OCI-LY1 (cell line): ENCODE measurements around the gene WDR59.

Experiments used
- H2AFZ ChIP-seq: fragments of 200-600 bp; sonication (generic), shearing (Covaris generic); 2 replicates; pipeline ENCODE4 v1.6.0; 2014; ENCODE audit warnings: antibody characterized with exemption, mild to moderate bottlenecking, low read length
- H3F3A ChIP-seq: fragments of 200-600 bp; sonication (generic), shearing (Covaris generic); 2 replicates; pipeline ENCODE4 v1.6.0; 2014; ENCODE audit warnings: mild to moderate bottlenecking, antibody characterized with exemption, low read length, moderate library complexity; ENCODE audit not compliant: insufficient read depth
- H3K27ac ChIP-seq: fragments of 200-600 bp; sonication (generic); 2 replicates; pipeline ENCODE4 v1.5.1; 2014; ENCODE audit warnings: low read length, mixed run types, mild to moderate bottlenecking, low read depth; ENCODE audit not compliant: poor library complexity, severe bottlenecking
- H3K27me3 ChIP-seq: fragments of 200-600 bp; sonication (generic); 2 replicates; pipeline ENCODE4 v1.6.0; 2014; ENCODE audit warnings: antibody characterized with exemption, mild to moderate bottlenecking, low read length, moderate library complexity; ENCODE audit not compliant: insufficient read depth
- H3K36me3 ChIP-seq: fragments of 200-600 bp; sonication (generic); 2 replicates; pipeline ENCODE4 v1.6.1; 2014; ENCODE audit warnings: mild to moderate bottlenecking, antibody characterized with exemption, low read length, moderate library complexity, mixed read lengths; ENCODE audit not compliant: insufficient read depth
- H3K4me1 ChIP-seq: fragments of 200-600 bp; sonication (generic); 2 replicates; pipeline ENCODE4 v1.5.1; 2014; ENCODE audit warnings: mild to moderate bottlenecking, low read length, moderate library complexity; ENCODE audit not compliant: insufficient read depth, severe bottlenecking
- H3K4me2 ChIP-seq: fragments of 200-600 bp; sonication (generic), shearing (Covaris generic); 2 replicates; pipeline ENCODE4 v1.6.1; 2014; ENCODE audit warnings: low read length
- H3K4me3 ChIP-seq: fragments of 200-600 bp; sonication (generic); 2 replicates; pipeline ENCODE4 v1.5.1; 2014; ENCODE audit warnings: low read length, low read depth, mild to moderate bottlenecking, mixed read lengths; ENCODE audit not compliant: poor library complexity, severe bottlenecking
- H3K79me2 ChIP-seq: fragments of 200-600 bp; shearing (Covaris generic); 2 replicates; pipeline ENCODE4 v1.6.1; 2016; ENCODE audit warnings: mixed run types, low read length, mixed read lengths; ENCODE audit not compliant: insufficient read depth
- H3K9ac ChIP-seq: fragments of 200-600 bp; sonication (generic), shearing (Covaris generic); 2 replicates; pipeline ENCODE4 v1.6.1; 2014; ENCODE audit warnings: mild to moderate bottlenecking, low read length, mixed read lengths
- H3K9me2 ChIP-seq: fragments of 200-600 bp; sonication (generic), shearing (Covaris generic); 2 replicates; pipeline ENCODE4 v1.6.1; 2014; ENCODE audit warnings: low read depth, mild to moderate bottlenecking, low read length, mixed read lengths
- H3K9me3 ChIP-seq: fragments of 200-600 bp; shearing (Covaris generic); 2 replicates; pipeline ENCODE4 v1.6.1; 2014; ENCODE audit warnings: low read length, mixed read lengths
- H4K20me1 ChIP-seq: fragments of 200-600 bp; sonication (generic), shearing (Covaris generic); 2 replicates; pipeline ENCODE4 v1.6.0; 2016; ENCODE audit warnings: mild to moderate bottlenecking, low read length; ENCODE audit not compliant: insufficient read depth
- EZH2 ChIP-seq: fragments of 200-600 bp; sonication (generic), shearing (Covaris generic); IDR thresholded peaks from 2 replicates; pipeline ENCODE4 v1.8.0; 2017; ENCODE audit warnings: borderline replicate concordance, mixed run types, mild to moderate bottlenecking, antibody characterized with exemption, low read length, moderate library complexity, mixed read lengths
- TF ChIP-seq, protein P1 (sequence below): fragments of 200-600 bp; sonication (generic), shearing (Covaris generic); IDR thresholded peaks from 2 replicates; pipeline ENCODE4 v1.5.1; 2017; ENCODE audit warnings: mild to moderate bottlenecking, antibody characterized with exemption, low read length, moderate library complexity, mixed read lengths

Gene WDR59

DNA sequence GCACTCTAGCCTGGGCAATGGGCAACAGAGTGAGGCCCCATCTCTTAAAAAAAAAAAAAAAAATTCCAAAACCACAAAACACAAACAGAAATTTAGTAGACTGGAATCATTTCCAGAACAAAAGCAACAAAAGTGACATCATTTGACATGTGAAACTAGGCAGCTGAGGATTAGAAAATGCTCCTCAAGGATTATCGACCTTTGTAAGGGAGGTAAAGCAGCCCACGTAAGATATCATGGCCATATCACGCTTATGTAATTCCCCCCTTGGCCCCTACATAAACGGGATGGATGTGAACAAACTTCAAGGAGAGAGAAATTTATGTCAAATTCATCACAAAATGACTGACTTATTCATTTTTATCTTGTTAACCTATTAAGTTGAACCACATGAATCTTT, 83.3 kb downstream of the WDR59 start:
- Histone ChIP-seq H4K20me1 (no peaks in the 10 kb centered on the region), H3K4me1 (no peaks in the 10 kb centered on the region), H2AFZ (no peak overlapping the region), H3F3A (no peaks in the 10 kb centered on the region), H3K79me2 (no peaks in the 10 kb centered on the region), H3K9ac (no peak overlapping the region), H3K4me3 (no peak overlapping the region), H3K27me3 (no peaks in the 10 kb centered on the region), H3K4me2 (no peak overlapping the region), H3K27ac (no peak overlapping the region), H3K9me2 (no peaks in the 10 kb centered on the region), H3K36me3 (peaks cover 43% of the 10 kb centered on the region), H3K9me3 (0 out of 2 replicates have a peak, but pooled peaks cover 3% of the 10 kb centered on the region)
- TF ChIP-seq EZH2, result no peak
- TF ChIP-seq, protein P1, sequence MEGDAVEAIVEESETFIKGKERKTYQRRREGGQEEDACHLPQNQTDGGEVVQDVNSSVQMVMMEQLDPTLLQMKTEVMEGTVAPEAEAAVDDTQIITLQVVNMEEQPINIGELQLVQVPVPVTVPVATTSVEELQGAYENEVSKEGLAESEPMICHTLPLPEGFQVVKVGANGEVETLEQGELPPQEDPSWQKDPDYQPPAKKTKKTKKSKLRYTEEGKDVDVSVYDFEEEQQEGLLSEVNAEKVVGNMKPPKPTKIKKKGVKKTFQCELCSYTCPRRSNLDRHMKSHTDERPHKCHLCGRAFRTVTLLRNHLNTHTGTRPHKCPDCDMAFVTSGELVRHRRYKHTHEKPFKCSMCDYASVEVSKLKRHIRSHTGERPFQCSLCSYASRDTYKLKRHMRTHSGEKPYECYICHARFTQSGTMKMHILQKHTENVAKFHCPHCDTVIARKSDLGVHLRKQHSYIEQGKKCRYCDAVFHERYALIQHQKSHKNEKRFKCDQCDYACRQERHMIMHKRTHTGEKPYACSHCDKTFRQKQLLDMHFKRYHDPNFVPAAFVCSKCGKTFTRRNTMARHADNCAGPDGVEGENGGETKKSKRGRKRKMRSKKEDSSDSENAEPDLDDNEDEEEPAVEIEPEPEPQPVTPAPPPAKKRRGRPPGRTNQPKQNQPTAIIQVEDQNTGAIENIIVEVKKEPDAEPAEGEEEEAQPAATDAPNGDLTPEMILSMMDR, result no peak

DNA sequence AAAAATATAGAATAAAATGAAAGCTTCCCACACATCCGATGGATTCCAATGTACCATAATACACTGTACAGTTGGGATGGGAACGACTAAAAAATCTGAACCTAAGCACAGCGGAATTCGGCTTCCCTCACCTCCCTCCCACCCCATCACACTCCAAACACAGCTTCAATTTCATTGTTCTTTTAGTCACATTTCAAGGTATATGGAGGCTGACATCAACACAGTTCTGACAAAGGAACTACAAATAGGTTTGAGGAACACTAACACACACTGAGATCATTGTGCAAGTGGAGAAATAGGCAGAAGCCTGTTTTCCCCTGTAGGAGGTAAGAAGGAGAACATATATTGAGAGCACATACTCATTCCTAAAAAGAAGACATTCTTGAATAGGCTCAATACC, 85.1 kb downstream of the WDR59 start:
- H3K36me3 ChIP-seq, result peaks cover 46% of the 10 kb centered on the region
- no peak overlapping the region for H3K4me3 ChIP-seq
- no peak overlapping the region for H3K9ac ChIP-seq
- no peaks in the 10 kb centered on the region for H4K20me1 ChIP-seq
- no peak overlapping the region for H2AFZ ChIP-seq
- H3K79me2 ChIP-seq, result no peaks in the 10 kb centered on the region
- no peaks in the 10 kb centered on the region for H3K4me1 ChIP-seq
- no peak overlapping the region for H3K27ac ChIP-seq
- no peaks in the 10 kb centered on the region for H3K27me3 ChIP-seq
- no peaks in the 10 kb centered on the region for H3K9me2 ChIP-seq
- no peaks in the 10 kb centered on the region for H3K9me3 ChIP-seq
- no peak for TF ChIP-seq EZH2
- TF ChIP-seq, protein P1, result no peak
- H3K4me2 ChIP-seq, result no peak overlapping the region
- H3F3A ChIP-seq, result no peaks in the 10 kb centered on the region

DNA sequence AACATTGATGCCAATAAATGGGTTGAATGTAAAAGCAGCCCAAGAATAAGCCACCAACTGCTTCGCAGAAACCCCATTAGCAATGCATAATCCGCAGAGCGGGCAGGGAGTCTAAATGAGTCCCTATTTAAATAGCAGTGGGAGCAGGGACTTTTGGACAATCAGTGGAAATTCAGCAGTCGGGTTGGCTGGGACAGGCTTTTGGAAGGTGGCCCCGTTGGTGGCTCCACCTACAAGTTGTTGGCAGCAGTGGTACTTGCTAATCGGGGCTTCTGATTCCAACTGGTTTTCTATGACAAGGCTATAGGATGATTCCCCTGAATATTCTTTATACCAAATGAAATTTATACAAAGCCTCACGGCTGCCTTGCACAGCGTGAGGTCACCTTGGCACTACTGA, 86.3 kb downstream of the WDR59 start:
- TF ChIP-seq EZH2, result no peak
- TF ChIP-seq, protein P1, result no peak
- Histone ChIP-seq H3K27me3 (no peaks in the 10 kb centered on the region), H3K4me1 (no peaks in the 10 kb centered on the region), H3F3A (no peaks in the 10 kb centered on the region), H3K27ac (no peak overlapping the region), H3K9me2 (no peaks in the 10 kb centered on the region), H3K36me3 (peaks cover 50% of the 10 kb centered on the region), H4K20me1 (no peaks in the 10 kb centered on the region), H2AFZ (no peak overlapping the region), H3K9ac (no peak overlapping the region), H3K79me2 (no peaks in the 10 kb centered on the region), H3K9me3 (no peaks in the 10 kb centered on the region), H3K4me3 (no peak overlapping the region), H3K4me2 (no peak overlapping the region)
